Measurements from ENCODE around the gene GRK4.

DNA sequence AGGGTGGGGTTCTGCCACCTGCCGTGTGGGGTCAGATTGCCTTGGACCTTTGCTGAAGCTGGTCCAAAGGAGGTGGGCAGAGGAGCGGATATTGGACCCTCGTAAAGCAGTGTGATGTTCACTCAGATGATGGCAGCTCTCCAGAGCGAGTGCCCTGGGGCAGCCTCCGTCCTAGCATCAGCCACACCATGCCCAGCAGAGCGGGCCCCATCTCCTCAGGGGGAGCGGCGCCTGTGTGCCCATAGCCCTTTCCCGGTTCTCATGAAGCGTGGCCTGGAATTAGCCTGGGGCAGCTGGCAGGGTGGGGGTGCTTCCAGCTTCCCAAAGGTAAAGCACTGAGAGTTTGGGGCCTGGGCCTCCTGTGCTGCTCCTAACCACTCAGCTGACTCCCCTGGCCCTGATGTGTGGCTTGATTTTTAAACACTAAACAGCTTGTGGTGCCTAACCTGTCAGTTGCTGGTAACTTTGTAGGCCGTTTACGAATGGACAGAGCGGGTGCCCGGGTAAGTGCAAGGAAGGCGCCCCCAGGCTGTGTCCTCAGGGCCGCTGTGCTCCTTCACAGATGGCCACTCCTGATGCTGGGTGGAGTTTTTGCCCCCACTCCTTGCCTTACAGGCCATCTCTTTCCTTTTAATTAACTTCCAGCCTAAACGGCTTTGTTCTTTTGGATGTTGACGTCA, 36.2 kb upstream of the GRK4 start:
- TF ChIP-seq, protein P1, sequence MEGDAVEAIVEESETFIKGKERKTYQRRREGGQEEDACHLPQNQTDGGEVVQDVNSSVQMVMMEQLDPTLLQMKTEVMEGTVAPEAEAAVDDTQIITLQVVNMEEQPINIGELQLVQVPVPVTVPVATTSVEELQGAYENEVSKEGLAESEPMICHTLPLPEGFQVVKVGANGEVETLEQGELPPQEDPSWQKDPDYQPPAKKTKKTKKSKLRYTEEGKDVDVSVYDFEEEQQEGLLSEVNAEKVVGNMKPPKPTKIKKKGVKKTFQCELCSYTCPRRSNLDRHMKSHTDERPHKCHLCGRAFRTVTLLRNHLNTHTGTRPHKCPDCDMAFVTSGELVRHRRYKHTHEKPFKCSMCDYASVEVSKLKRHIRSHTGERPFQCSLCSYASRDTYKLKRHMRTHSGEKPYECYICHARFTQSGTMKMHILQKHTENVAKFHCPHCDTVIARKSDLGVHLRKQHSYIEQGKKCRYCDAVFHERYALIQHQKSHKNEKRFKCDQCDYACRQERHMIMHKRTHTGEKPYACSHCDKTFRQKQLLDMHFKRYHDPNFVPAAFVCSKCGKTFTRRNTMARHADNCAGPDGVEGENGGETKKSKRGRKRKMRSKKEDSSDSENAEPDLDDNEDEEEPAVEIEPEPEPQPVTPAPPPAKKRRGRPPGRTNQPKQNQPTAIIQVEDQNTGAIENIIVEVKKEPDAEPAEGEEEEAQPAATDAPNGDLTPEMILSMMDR (conservative IDR thresholded peaks at IDR 0.05; ENCODE audit: low read depth, low read length): no peak
- TF ChIP-seq POLR2A (IDR thresholded peaks at IDR 0.05; ENCODE audit: low read depth, low read length) (no peak), MXI1 (IDR thresholded peaks at IDR 0.05; ENCODE audit: borderline replicate concordance, low read depth, low read length) (no peak)
